H9 (cell line): ENCODE measurements around the gene SERPINC1. TPM values are rescaled to one million over a fixed set of nuclear protein-coding genes. Genes with fewer than 3 reads are reported as not detected.

ENCODE experiments used
- DNase-seq: peaks from one replicate; pipeline ENCODE4 v3.0.0-alpha.2; 2017
- H2AFZ ChIP-seq: one replicate; pipeline ENCODE4 v1.6.1; 2013; ENCODE audit warnings: mild to moderate bottlenecking, low read length, control low read depth, moderate library complexity
- H2AK5ac ChIP-seq: 2 replicates; pipeline ENCODE4 v1.6.1; 2013; ENCODE audit warnings: low read length, control low read depth, mixed read lengths; ENCODE audit not compliant: insufficient read length
- H2BK120ac ChIP-seq: one replicate; pipeline ENCODE4 v1.6.1; 2013; ENCODE audit warnings: low read depth, mild to moderate bottlenecking, low read length, control low read depth, inconsistent platforms; ENCODE audit not compliant: poor library complexity, severe bottlenecking
- H2BK12ac ChIP-seq: 2 replicates; pipeline ENCODE4 v1.6.1; 2013; ENCODE audit warnings: low read length, control low read depth, mixed read lengths, low read depth; ENCODE audit not compliant: insufficient read length
- H2BK15ac ChIP-seq: 2 replicates; pipeline ENCODE4 v1.6.1; 2013; ENCODE audit warnings: low read depth, low read length, control low read depth
- H2BK20ac ChIP-seq: one replicate; pipeline ENCODE4 v1.6.1; 2013; ENCODE audit warnings: low read depth, mild to moderate bottlenecking, low read length, control low read depth, inconsistent platforms; ENCODE audit not compliant: poor library complexity, severe bottlenecking
- H2BK5ac ChIP-seq: 2 replicates; pipeline ENCODE4 v1.6.1; 2013; ENCODE audit warnings: low read length, control low read depth, mixed read lengths; ENCODE audit not compliant: insufficient read length
- H3K14ac ChIP-seq: 2 replicates; pipeline ENCODE4 v1.6.1; 2013; ENCODE audit warnings: low read length, control low read depth; ENCODE audit not compliant: insufficient read depth
- H3K18ac ChIP-seq: 2 replicates; pipeline ENCODE4 v1.6.1; 2013; ENCODE audit warnings: low read depth, mild to moderate bottlenecking, mixed read lengths, low read length, control low read depth; ENCODE audit not compliant: insufficient read length
- H3K23ac ChIP-seq: 2 replicates; pipeline ENCODE4 v1.6.1; 2013; ENCODE audit warnings: low read length, control low read depth, mixed read lengths, low read depth; ENCODE audit not compliant: insufficient read length
- H3K23me2 ChIP-seq: 2 replicates; pipeline ENCODE4 v1.6.1; 2013; ENCODE audit warnings: low read depth, mild to moderate bottlenecking, mixed read lengths, low read length, control low read depth; ENCODE audit not compliant: insufficient read length, poor library complexity, severe bottlenecking
- H3K27ac ChIP-seq: 2 replicates; pipeline ENCODE4 v1.5.1; 2013; ENCODE audit warnings: low read length, control low read depth, mixed read lengths, low read depth; ENCODE audit not compliant: insufficient read length
- H3K27me3 ChIP-seq: 2 replicates; pipeline ENCODE4 v1.6.1; 2013; ENCODE audit warnings: low read length, control low read depth, inconsistent platforms; ENCODE audit not compliant: insufficient read depth
- H3K4ac ChIP-seq: 2 replicates; pipeline ENCODE4 v1.6.1; 2013; ENCODE audit warnings: low read depth, mild to moderate bottlenecking, control low read depth, inconsistent platforms, low read length, moderate library complexity
- H3K4me1 ChIP-seq: 2 replicates; pipeline ENCODE4 v1.6.1; 2013; ENCODE audit warnings: low read length, control low read depth, inconsistent platforms; ENCODE audit not compliant: insufficient read depth
- H3K4me2 ChIP-seq: 2 replicates; pipeline ENCODE4 v1.6.1; 2013; ENCODE audit warnings: low read length, control low read depth, mixed read lengths; ENCODE audit not compliant: insufficient read length, insufficient read depth
- H3K56ac ChIP-seq: 2 replicates; pipeline ENCODE4 v1.6.1; 2013; ENCODE audit warnings: low read depth, mild to moderate bottlenecking, mixed read lengths, low read length, control low read depth; ENCODE audit not compliant: insufficient read length
- H3K79me1 ChIP-seq: 2 replicates; pipeline ENCODE4 v1.6.1; 2013; ENCODE audit warnings: low read depth, mild to moderate bottlenecking, moderate library complexity, low read length, control low read depth, inconsistent platforms; ENCODE audit not compliant: insufficient read depth, poor library complexity, severe bottlenecking
- H3K79me2 ChIP-seq: 2 replicates; pipeline ENCODE4 v1.6.1; 2013; ENCODE audit warnings: low read length, control low read depth, inconsistent platforms; ENCODE audit not compliant: insufficient read depth
- H3K9ac ChIP-seq: 2 replicates; pipeline ENCODE4 v1.6.1; 2013; ENCODE audit warnings: low read length, control low read depth, mixed read lengths; ENCODE audit not compliant: insufficient read length; ENCODE audit errors: extremely low read depth
- H3K9me3 ChIP-seq: one replicate; pipeline ENCODE4 v1.6.1; 2013; ENCODE audit warnings: low read depth, low read length, inconsistent platforms; ENCODE audit not compliant: control insufficient read depth
- H3T11ph ChIP-seq: one replicate; pipeline ENCODE4 v1.6.1; 2013; ENCODE audit warnings: mild to moderate bottlenecking, low read length, control low read depth, inconsistent platforms
- H4K20me1 ChIP-seq: one replicate; pipeline ENCODE4 v1.6.1; 2013; ENCODE audit not compliant: control insufficient read depth, insufficient read length, insufficient read depth
- H4K5ac ChIP-seq: 2 replicates; pipeline ENCODE4 v1.6.1; 2013; ENCODE audit warnings: low read depth, mild to moderate bottlenecking, mixed read lengths, low read length, control low read depth; ENCODE audit not compliant: insufficient read length
- H4K8ac ChIP-seq: replicated peaks from 2 replicates; pipeline ENCODE4 v1.6.1; 2013; ENCODE audit warnings: low read length, control low read depth, mixed read lengths, low read depth; ENCODE audit not compliant: insufficient read length
- H4K91ac ChIP-seq: 2 replicates; pipeline ENCODE4 v1.6.1; 2013; ENCODE audit warnings: low read depth, mild to moderate bottlenecking, moderate library complexity, mixed read lengths, low read length, control low read depth; ENCODE audit not compliant: insufficient read length
- H3K27ac Mint-ChIP-seq, 3 experiments: 2 replicates in 2 of 3; 3 replicates in 1 of 3; pipeline ENCODE4 v1.8.0; 2020 to 2021; ENCODE audit warnings: mixed read lengths in 3 of 3, mild to moderate bottlenecking in 1 of 3, moderate library complexity in 1 of 3
- H3K27me3 Mint-ChIP-seq: 2 replicates; pipeline ENCODE4 v1.8.0; 2021; ENCODE audit warnings: low read depth, mild to moderate bottlenecking, moderate library complexity, mixed read lengths
- H3K36me3 Mint-ChIP-seq, 3 experiments: 2 replicates in 2 of 3; 3 replicates in 1 of 3; pipeline ENCODE4 v1.8.0; 2020 to 2021; ENCODE audit warnings: low read depth in 3 of 3, mixed read lengths in 3 of 3; ENCODE audit not compliant: insufficient read depth in 1 of 3
- H3K4me1 Mint-ChIP-seq, 2 experiments: 2 replicates each; pipeline ENCODE4 v1.8.0; 2020; ENCODE audit warnings: mixed read lengths in 2 of 2
- H3K4me3 Mint-ChIP-seq, 2 experiments: 2 replicates in 1 of 2; 3 replicates in 1 of 2; pipeline ENCODE4 v1.8.0; 2020 to 2021; ENCODE audit warnings: mild to moderate bottlenecking in 2 of 2, mixed read lengths in 2 of 2, moderate library complexity in 1 of 2
- H3K9me3 Mint-ChIP-seq, 2 experiments: 2 replicates in 1 of 2; 3 replicates in 1 of 2; pipeline ENCODE4 v1.8.0; 2020; ENCODE audit warnings: mild to moderate bottlenecking in 2 of 2, mixed read lengths in 2 of 2, moderate library complexity in 1 of 2
- WGBS: extraction: QIAGEN DNeasy Blood & Tissue Kit; methylation state at CpG from one replicate; pipeline ENCODE4 v1.1.7; 2013; ENCODE audit warnings: missing lambda C conversion rate, low lambda C conversion rate, mixed read lengths; ENCODE audit not compliant: insufficient read length; ENCODE audit errors: extremely low coverage; 5-methylcytosine and 5-hydroxymethylcytosine counted together
- total RNA-seq: library from RNA; stranded (reverse); gene quantifications from 2 replicates; pipeline ENCODE4 v1.2.1, GENCODE V29; 2021
- TF ChIP-seq, protein P1 (sequence below): fragments of 200-600 bp; sonication (generic); conservative IDR thresholded peaks from 3 replicates; pipeline ENCODE4 v1.8.0; 2021; ENCODE audit warnings: antibody characterized with exemption, mild to moderate bottlenecking

The SERPINC1 gene
- total RNA-seq, 1 experiment from 2014 or later, result not detected

DNA sequence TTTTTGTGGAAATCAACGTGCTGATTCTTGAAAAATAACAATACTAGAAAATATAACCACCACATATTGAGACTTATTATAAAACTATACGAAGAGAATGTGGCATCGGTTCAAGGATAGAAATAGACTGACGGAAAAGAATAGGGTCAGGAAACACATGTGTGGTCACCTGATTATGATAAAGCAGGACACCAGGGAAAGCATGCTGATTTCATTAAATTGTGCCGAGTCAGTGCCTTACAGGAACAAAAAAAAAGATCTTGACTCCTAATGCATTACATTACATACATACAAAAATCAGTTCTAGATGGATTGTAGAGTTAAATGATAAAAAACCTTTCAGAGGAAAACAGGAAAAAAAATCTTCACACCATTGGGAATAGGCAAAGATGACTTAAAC lies 43.5 kb upstream of the SERPINC1 start:
- Mint-ChIP-seq H3K27me3 (no peaks in the 10 kb centered on the region), H3K9me3 (no peaks in the 10 kb centered on the region), H3K4me3 (no peak overlapping the region), H3K27ac (peak overlapping the region; percentile 15 to 73 (median 30); a peak in 3 of 7 replicates), H3K4me1 (no peaks in the 10 kb centered on the region), H3K36me3 (peaks cover 19 to 75% (median 64%) of the 10 kb centered on the region in 3 experiments)
- Histone ChIP-seq H4K5ac (no peak overlapping the region), H2BK120ac (no peak overlapping the region), H3K23ac (no peak overlapping the region), H4K20me1 (no peaks in the 10 kb centered on the region), H4K91ac (no peak overlapping the region), H3K23me2 (no peaks in the 10 kb centered on the region), H3K27ac (no peak overlapping the region), H3K9ac (no peak overlapping the region), H3K4ac (no peak overlapping the region), H2BK20ac (no peak overlapping the region), H3K9me3 (no peaks in the 10 kb centered on the region), H3K27me3 (no peaks in the 10 kb centered on the region), H3K18ac (no peak overlapping the region), H3K79me1 (no peaks in the 10 kb centered on the region), H2AK5ac (no peak overlapping the region), H3K56ac (no peak overlapping the region), H3K4me1 (no peaks in the 10 kb centered on the region), H3K79me2 (no peaks in the 10 kb centered on the region), H2BK5ac (no peak overlapping the region), H4K8ac (no peak overlapping the region), H2BK15ac (no peak overlapping the region), H3K14ac (no peak overlapping the region), H3K4me2 (no peak overlapping the region), H3T11ph (no peak overlapping the region), H2BK12ac (no peak overlapping the region), H2AFZ (no peak overlapping the region)
- TF ChIP-seq, protein P1, sequence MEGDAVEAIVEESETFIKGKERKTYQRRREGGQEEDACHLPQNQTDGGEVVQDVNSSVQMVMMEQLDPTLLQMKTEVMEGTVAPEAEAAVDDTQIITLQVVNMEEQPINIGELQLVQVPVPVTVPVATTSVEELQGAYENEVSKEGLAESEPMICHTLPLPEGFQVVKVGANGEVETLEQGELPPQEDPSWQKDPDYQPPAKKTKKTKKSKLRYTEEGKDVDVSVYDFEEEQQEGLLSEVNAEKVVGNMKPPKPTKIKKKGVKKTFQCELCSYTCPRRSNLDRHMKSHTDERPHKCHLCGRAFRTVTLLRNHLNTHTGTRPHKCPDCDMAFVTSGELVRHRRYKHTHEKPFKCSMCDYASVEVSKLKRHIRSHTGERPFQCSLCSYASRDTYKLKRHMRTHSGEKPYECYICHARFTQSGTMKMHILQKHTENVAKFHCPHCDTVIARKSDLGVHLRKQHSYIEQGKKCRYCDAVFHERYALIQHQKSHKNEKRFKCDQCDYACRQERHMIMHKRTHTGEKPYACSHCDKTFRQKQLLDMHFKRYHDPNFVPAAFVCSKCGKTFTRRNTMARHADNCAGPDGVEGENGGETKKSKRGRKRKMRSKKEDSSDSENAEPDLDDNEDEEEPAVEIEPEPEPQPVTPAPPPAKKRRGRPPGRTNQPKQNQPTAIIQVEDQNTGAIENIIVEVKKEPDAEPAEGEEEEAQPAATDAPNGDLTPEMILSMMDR, result no peak
- WGBS, result no CpG with 5 or more reads among the region's 5 CpGs
- DNase-seq, result no peak
